ENCODE results near the gene NPTX1.

NPTX1 gene

GRCh38 chr17:80442764-80443163 lies 33.6 kb downstream of the NPTX1 start:
- DNase-seq: no peak

DNA sequence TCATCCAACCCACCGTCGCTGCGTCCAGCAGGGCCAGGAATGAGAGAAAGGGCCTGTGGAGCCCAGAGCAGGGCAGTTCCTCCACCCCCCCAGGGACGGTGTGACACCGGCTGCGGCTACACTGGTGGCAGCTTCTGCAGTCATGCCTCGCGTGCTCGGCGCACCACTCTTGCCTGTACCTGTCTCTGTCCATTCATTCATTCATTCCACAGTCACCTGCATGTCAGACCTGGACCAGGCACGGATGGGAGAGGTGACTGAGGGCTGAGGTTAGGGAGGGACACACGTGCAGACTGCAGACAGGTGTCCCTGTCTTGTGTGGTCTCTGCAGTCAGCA lies 34.1 kb downstream of the NPTX1 start:
- no peak for DNase-seq

DNA sequence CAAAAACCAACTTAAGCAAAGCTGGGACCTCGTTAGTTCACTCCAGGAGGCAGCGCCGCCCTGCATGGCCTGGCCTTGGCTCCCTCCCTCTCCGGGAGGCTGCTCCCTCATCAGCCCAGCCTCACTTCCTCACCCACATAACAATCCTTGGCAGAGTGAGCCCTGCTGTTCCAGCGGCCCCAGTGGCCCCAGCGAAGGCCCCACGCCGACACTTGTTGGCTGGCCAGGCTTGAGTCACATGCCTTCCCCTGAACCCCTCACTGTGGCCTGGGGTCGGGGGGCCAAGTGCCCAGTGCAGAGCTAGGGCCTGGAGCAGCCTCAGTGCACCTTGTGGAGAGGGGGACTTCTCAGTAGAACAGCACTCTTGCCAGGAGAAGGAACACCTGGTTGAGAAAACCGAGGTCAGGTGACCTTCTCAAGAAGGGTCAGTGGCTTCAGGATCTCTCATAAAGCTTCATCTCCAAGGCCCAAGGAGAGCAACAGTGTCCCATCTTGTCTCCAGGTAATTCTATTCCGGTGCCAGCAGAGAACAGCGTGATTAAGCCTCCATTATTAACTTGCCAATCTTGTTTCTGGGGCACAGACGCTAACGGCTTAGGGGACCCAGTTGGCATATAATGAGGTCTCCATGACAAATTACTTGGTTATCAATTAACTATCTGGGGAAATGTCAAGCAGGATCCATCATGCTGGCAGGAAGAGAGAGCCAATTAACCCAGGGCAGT lies 34.6 kb downstream of the NPTX1 start:
- DNase-seq: no peak

GRCh38 chr17:80441133-80441578 lies 35.3 kb downstream of the NPTX1 start:
- DNase-seq: no peak

- no peak for DNase-seq
Measured at GRCh38 chr17:80439499-80439898, 36.9 kb downstream of the NPTX1 start.

DNA sequence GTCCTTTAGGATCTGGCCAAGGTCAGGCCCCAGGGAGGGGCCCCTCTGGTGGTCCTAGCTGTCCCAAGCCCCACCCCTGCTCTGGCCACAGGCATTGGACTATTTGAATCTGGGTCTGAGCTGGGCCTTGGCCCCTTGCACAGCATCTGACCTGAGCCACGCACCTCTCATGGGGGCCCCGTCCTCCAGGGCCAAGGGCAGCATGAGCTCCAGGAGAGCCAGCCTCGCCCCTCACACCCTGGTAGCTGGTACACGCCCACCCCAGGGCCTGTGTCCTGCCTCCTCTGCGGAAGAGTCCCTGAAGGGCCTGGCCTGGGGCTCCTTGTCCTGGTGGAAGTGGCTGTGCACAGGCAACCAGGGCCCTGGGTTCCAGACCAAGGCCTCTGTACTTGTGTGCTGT lies 37.6 kb downstream of the NPTX1 start:
- DNase-seq: no peak

GRCh38 chr17:80437532-80437931 lies 38.9 kb downstream of the NPTX1 start:
- DNase-seq: no peak

DNA sequence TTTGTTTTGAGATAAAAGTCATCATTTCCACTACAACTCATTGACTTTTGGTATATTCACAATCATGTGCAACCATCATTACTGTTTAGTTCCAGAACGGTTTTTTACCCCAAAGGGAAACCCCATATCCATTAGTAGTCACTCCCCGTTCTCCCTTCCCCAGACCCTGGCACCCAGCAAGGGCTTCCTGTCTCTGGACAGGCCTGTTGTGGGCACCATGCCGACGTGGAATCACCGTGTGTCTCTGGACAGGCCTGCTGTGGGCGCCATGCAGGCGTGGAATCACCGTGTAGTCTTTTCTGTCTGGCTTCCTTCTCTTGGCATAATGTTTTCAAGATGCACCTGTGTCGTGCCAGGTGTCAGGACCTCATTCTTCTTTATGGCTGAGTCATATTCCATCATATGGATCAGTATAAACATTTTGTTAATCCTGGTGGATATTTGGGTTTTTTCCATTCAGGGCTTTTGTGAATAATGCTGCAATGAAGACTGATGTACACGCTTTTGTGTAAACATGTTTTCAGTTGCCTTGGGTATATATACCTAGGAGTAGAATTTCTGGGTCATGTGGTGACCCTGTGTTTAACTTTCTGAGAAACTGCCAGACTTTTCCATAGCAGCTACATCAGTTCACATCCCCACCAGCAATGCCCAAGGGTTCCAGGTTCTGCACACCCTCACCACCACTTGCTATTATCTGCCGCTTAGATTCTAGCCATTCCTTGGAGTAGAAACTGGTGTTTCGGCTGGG lies 42.3 kb downstream of the NPTX1 start:
- DNase-seq: no peak

- no peak for DNase-seq
Measured at GRCh38 chr17:80432961-80433550, 43.4 kb downstream of the NPTX1 start.

- DNase-seq: no peak
Measured at GRCh38 chr17:80432350-80432955, 44.0 kb downstream of the NPTX1 start.

DNA sequence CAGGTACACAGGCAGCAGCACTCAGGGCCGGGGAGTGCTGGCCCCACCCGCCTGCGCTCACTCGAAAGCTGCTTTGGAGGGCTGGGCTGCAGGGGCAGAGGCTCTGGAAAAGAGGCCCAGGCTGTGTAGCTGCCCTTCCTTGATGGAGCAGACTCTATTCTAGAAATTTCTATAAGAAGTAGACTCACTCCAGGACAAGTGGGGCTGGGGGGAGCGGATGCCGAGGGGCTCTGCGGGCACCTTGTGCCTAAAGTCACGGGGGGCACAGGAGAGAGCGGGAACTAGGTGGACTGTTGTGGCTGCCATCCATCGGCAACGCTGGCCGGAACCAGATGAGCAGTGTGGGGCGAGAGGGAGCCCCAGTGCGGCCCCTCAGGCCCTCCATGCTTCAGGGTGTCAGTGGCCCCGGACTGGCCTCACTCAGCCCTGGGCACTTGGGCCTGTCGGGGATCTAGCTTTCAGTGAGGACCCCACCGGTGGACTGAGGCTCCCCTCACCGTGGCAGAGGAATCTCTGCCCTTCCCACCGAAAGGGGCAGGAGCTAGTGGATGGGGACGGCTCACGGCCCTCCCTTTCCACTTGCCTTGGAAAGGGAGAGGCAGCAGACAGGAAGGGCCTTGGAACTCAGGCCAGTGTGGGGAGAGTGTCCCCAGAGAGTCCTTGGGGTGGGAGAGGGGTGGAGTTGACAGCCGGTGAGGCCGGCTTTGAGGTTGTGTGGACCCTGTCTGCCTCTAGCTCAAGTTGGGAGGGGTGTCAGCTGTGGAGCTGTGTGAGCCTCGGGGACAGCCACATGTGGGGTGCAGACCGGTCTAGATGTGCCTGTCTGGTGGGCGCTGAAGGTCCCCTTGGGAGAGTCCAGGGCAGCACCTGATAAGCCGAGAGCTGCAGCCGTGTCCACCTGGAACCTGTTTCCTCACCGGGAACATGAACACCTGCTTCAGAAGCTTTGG lies 44.9 kb downstream of the NPTX1 start:
- DNase-seq: no peak

- no peak for DNase-seq
Measured at GRCh38 chr17:80430446-80431245, 45.8 kb downstream of the NPTX1 start.

DNA sequence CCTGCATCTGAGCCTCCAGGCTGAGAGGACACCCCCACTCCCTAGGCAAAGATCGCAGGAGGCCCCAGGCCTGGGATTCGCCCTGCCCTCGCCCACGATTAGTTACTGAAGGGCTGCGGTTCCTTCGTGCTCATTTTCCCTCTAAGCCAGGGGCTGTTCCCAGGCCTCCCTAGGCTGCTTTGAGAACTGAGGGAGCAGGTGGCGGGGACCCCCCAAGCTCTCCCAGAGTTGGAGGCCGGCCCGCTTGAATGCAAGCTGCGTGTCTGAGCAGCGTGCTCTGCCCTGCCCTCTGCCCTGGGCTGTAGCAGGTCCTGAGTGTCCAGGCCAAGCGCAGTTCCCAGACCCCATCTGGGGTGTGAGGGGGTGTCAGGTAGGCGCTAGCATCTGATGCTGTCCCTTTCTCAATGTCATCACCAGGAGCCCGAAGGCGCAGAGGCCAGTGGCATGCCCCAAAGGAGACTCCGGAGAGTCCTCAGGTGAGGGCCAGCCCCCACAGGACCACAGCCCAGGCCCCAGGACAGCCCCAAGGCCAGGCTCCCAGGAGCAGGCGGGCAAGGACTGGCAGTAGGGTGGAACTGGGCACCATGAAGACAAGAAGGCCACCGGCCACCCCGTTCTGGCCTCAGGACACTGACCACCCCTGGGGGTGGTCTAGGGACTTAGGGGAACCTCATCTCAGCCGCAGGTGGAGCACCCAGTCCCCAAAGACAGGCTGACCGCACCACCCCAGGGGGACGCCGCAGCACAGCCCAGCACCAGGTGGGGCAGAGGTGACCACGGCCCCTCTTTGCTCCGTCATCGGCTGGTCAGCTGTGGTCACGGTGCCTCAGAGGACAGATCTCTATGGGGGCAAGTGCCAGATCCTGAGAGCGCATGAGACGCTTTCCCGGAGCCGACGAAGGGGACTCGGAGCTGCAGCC lies 46.8 kb downstream of the NPTX1 start:
- no peak for DNase-seq

GRCh38 chr17:80428796-80429195 lies 47.6 kb downstream of the NPTX1 start:
- no peak for DNase-seq

- DNase-seq: no peak
Measured at GRCh38 chr17:80428363-80428762, 48.0 kb downstream of the NPTX1 start.

DNA sequence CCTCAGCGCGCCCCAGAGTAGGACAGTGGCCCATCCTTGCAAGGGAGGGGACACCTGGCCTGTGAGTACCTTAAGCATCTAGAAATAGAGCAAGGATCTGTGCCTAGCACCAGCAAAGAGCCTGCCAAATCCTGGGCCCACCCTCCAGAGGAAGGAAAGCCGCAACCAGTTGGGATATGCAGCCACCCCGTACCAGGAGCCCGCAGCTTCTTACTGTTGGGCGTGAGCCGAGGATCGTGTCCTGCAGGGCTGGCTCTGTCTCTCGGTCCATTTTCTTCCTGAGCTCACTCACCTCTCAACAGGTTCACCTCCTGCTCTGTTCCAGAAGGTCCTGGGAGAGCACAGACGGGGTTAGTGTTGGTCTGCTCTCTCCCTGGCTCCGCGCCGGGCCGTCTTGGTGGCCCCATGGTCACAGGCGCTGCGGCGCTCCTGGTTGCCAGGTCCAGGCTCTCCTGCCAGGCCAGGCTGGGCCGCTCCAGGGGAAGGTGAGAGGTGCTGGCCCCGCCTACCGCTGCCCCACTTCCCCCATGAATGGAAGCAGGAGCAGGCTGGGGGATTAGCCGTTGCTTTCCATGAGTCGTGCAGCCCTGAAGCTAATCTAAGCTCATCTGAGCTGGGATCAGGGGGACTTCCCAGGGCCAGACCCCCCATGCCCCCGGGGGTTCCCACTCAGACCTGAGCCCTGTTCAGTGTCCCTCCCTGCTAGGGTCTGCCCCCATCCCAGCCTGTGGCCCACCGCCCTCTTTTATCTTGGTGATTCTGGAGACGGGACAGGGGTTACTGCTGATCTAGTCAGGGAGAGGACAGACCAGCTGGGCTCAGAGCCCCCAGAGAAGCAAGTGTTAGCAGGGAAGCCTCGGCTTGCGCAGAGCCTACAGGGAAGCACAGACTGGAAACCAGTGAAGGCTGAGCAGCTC lies 48.8 kb downstream of the NPTX1 start:
- DNase-seq: no peak

DNA sequence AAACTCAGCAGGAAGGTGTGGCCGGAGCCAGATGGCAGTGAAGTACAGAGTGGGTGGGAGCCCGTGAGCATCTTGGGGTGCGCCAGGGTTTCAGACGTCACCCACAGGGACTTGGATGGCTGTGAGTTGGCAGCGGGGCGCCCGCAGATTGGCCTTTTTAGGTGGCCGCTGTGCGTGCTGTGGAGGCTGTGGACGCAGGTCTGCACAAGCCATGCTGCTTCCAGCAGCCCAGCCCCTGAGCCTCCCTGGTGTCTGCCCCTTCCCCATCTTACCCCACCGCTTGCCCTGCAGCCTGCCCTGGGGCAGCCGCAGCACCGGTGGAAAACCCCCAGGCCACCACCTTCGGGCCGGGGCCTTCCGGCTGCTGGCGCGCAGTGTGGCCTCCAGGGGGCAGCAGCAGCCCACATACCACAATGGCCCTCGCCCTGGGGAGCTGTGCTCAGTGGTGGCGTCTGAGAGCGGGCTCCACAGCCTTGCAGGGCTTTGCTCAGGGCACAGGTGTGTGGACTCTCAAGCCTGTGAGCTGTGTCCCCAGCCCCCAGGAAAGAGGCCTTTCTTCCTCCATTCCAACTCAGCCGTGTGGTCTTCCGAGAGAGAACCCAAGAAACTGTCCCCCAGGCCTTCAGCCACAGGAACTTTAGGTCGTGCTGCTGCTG lies 49.6 kb downstream of the NPTX1 start:
- no peak for DNase-seq

DNA sequence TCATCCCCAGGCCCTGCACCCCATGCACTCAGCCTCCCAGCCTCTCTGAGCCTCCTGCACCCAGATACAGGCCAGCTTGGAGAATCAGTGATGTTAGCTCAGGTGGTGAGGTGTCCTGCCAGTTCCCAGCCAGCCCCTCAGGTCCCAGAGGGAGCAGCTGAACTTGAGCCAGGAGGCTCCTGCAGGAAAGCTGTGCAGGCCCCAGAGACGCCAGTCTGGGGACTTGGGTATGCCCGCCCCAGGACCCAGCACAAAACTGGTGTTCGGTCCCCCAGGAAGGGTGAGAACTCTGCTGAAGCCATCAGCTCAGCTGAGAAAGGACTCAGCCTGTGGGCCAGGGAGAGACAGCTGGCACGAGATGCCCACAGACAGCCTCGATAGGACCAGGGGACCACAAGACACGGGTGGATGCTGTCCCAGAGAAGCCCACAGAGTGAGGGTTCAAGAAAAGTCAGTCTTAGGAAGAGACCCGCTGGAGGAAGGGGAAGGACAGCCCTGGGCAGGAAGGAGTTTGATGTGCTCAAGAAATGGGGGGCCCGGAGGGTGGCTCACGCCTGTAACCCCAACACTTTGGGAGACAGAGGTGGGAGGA lies 50.5 kb downstream of the NPTX1 start:
- no peak for DNase-seq

Data from NCI-H2081 treated with DMSO at 0.1 percent for 48 hours (cell line).